HUES6 (cell line): ENCODE results near the gene SNTB2.

Source experiments
- H3K27ac ChIP-seq: 2 replicates; pipeline ENCODE4 v1.7.0; 2013; ENCODE audit warnings: low read depth, mild to moderate bottlenecking, low read length, inconsistent platforms
- H3K27me3 ChIP-seq: 2 replicates; pipeline ENCODE4 v1.6.1; 2013; ENCODE audit warnings: low read length; ENCODE audit not compliant: control insufficient read depth, insufficient read depth
- H3K36me3 ChIP-seq: 2 replicates; pipeline ENCODE4 v1.6.1; 2013; ENCODE audit warnings: low read length; ENCODE audit not compliant: control insufficient read depth, insufficient read depth
- H3K4me1 ChIP-seq: 2 replicates; pipeline ENCODE4 v1.6.1; 2013; ENCODE audit warnings: low read length; ENCODE audit not compliant: control insufficient read depth, insufficient read depth
- H3K4me3 ChIP-seq: 2 replicates; pipeline ENCODE4 v1.5.1; 2013; ENCODE audit warnings: low read depth, low read length
- H3K9ac ChIP-seq: one replicate; pipeline ENCODE4 v1.6.1; 2013; ENCODE audit warnings: mild to moderate bottlenecking, low read length
- H3K9me3 ChIP-seq: 2 replicates; pipeline ENCODE4 v1.6.1; 2013; ENCODE audit warnings: low read depth, low read length; ENCODE audit not compliant: control insufficient read depth, insufficient read depth

Gene SNTB2

DNA sequence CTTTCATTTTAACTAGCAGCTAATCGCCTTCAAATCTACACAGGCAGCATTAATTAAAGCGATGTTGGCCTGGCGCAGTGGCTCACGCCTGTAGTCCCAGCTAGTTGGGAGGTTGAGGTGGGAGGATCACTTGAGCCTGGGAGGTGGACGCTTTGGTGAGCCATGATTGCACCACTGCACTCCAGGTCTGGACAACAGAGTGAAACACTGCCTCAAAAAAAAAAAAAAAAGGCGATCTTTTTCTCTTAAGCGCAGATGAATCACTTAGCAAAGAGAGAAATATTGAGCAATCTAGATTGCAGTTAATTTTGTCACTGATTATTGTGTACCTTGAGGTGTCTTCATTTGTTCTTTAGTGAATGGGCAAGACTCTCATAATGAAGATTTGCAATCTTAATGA is 12.4 kb downstream of the SNTB2 start:
- Histone ChIP-seq H3K4me1 (no peaks in the 10 kb centered on the region), H3K9ac (no peak overlapping the region), H3K36me3 (no peaks in the 10 kb centered on the region), H3K9me3 (no peaks in the 10 kb centered on the region), H3K4me3 (no peak overlapping the region), H3K27ac (no peak overlapping the region), H3K27me3 (no peaks in the 10 kb centered on the region)

DNA sequence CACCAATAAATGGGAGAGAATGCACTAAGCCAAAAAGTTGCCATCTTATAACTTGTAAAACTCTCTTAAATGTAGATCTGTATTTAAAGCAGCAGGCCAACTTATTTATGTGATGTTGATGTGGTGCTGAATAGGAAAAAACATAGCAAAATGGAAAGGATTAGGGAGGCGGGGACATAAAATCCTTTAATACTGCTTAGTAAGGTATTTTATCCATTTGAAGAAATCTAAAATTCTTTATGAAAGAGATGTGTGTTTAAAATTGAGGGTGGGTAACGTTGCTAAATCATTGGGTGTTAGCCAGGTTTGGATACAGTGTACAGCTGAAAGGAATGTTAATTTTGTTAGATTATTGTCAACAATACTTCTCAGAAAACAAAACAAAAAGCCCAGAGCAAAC is 14.3 kb downstream of the SNTB2 start:
- H3K27me3 ChIP-seq, result no peaks in the 10 kb centered on the region
- no peaks in the 10 kb centered on the region for H3K36me3 ChIP-seq
- no peaks in the 10 kb centered on the region for H3K4me1 ChIP-seq
- no peaks in the 10 kb centered on the region for H3K9me3 ChIP-seq
- H3K4me3 ChIP-seq, result no peak overlapping the region
- H3K9ac ChIP-seq, result no peak overlapping the region
- no peak overlapping the region for H3K27ac ChIP-seq

DNA sequence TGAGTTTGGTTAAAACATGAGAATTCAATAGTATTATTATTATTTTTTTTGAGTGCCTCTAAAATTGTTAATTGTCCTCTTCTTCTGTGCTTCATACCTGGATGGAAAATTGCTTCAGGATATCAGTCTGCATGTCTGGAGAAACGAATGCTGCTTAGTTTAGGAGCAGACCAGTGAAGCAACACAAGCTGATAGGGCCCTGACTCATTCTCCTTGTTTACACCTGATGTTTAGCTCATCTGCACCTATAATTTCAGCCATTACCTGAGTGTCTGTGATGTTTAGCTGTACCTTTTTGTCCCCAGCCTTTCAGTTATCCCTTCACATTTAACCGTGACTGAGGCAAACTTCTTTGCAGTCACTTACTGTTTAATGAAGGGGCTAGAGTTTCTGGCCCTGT is 14.8 kb downstream of the SNTB2 start:
- Histone ChIP-seq H3K9ac (no peak overlapping the region), H3K9me3 (no peaks in the 10 kb centered on the region), H3K27ac (no peak overlapping the region), H3K4me1 (no peaks in the 10 kb centered on the region), H3K27me3 (no peaks in the 10 kb centered on the region), H3K4me3 (no peak overlapping the region), H3K36me3 (no peaks in the 10 kb centered on the region)

DNA sequence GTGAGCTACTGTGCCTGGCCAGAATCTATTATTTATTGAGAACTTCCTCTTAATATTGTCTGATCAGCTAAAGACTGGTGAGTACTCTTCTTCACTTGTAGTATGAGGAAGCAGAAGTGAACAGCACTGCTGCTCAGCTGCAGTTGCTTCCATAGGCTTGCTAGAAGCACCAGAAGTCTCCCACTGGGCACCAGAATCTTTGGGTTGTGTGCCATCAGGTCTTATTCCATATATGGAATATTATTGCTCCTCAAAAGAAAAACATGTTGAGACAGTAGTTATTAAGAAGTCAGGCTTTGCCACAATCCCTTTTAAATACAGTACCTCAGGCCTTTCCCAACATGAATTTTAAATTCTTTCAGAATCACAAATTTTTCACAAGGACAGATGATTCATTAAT is 17.2 kb downstream of the SNTB2 start:
- Histone ChIP-seq H3K9ac (no peak overlapping the region), H3K36me3 (no peaks in the 10 kb centered on the region), H3K27me3 (no peaks in the 10 kb centered on the region), H3K9me3 (no peaks in the 10 kb centered on the region), H3K27ac (no peak overlapping the region), H3K4me3 (no peak overlapping the region), H3K4me1 (no peaks in the 10 kb centered on the region)

DNA sequence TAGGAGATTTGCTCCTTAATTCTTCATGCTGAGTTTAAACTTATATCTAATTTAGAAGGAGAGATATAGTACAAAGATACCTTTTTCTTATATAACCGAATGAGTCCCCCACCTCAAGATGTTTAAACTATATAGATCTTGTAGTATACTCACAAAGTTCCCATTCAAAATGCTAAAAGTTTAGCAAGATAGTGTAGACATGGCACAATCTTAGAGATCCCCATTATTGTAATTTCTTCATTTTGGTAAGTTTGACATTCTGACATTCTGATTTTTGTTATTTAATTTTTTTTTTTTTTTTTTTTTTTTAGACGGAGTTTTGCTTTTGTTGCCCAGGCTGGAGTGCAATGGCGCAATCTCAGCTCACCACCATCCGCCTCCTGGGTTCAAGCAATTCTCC is 22.8 kb downstream of the SNTB2 start:
- Histone ChIP-seq H3K36me3 (no peaks in the 10 kb centered on the region), H3K9me3 (no peaks in the 10 kb centered on the region), H3K27me3 (no peaks in the 10 kb centered on the region), H3K9ac (no peak overlapping the region), H3K4me3 (no peak overlapping the region), H3K27ac (no peak overlapping the region), H3K4me1 (no peaks in the 10 kb centered on the region)

DNA sequence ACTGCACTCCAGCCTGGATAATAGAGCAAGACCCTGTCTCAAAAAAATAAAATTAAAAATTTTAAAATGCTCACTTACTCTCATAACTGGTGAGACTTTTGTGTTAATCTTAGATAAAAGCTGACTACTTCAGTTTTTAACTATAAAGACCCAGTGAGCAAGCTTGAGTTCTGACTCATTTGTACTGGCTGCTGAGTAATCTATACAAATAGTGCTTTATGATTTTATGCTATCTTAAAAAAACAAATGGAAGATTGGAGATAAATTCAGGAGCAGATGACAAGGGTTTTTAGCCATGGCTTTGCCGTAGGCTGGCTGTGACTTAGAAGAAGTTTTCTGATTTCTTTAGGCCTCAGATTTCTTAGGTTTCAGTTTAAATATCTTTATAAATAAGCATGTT is 30.5 kb downstream of the SNTB2 start:
- no peak overlapping the region for H3K9ac ChIP-seq
- H3K4me3 ChIP-seq, result no peak overlapping the region
- H3K27ac ChIP-seq, result no peak overlapping the region
- H3K9me3 ChIP-seq, result no peaks in the 10 kb centered on the region
- no peaks in the 10 kb centered on the region for H3K27me3 ChIP-seq
- no peaks in the 10 kb centered on the region for H3K4me1 ChIP-seq
- no peaks in the 10 kb centered on the region for H3K36me3 ChIP-seq

DNA sequence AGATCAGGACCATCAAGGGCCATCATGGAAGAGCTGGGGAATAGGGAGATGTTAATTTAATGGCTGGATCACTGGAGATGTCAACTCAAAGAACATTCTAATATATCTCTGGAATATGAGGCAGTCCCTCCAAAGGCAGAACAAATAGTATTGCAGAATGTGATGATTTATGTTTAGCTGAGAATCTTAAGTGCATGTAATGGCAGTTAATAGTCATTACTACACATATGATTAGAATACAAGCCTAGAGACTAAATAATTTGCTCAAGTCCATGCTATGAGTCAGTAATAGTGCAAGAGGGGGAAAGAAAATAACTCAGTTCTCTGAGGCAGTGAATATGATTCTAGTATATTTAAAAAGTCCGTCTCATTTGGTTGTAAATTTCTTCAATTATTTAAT is 32.3 kb downstream of the SNTB2 start:
- no peaks in the 10 kb centered on the region for H3K36me3 ChIP-seq
- no peak overlapping the region for H3K9ac ChIP-seq
- no peak overlapping the region for H3K4me3 ChIP-seq
- H3K4me1 ChIP-seq, result no peaks in the 10 kb centered on the region
- H3K27ac ChIP-seq, result no peak overlapping the region
- H3K9me3 ChIP-seq, result no peaks in the 10 kb centered on the region
- no peaks in the 10 kb centered on the region for H3K27me3 ChIP-seq

DNA sequence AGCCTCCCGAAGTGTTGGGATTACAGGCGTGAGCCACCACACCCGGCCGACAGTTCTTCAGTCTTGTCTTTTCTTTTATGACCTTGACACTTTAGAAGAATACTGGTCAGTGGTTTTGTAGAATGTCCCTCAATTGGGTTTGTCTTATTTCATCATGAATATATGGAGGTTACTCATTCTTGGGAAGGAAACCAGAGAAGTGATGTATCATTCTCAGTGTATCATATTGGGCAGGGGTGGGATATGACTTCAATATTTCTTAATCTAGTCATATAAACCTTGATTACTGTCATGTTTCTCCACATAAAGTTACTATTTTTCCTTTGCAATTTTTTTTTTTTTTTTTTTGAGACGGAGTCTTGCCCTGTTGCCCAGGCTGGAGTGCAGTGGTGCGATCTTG is 36.9 kb downstream of the SNTB2 start:
- H3K4me1 ChIP-seq, result no peaks in the 10 kb centered on the region
- H3K9me3 ChIP-seq, result no peaks in the 10 kb centered on the region
- no peaks in the 10 kb centered on the region for H3K27me3 ChIP-seq
- no peak overlapping the region for H3K4me3 ChIP-seq
- H3K9ac ChIP-seq, result no peak overlapping the region
- H3K27ac ChIP-seq, result no peak overlapping the region
- H3K36me3 ChIP-seq, result no peaks in the 10 kb centered on the region

DNA sequence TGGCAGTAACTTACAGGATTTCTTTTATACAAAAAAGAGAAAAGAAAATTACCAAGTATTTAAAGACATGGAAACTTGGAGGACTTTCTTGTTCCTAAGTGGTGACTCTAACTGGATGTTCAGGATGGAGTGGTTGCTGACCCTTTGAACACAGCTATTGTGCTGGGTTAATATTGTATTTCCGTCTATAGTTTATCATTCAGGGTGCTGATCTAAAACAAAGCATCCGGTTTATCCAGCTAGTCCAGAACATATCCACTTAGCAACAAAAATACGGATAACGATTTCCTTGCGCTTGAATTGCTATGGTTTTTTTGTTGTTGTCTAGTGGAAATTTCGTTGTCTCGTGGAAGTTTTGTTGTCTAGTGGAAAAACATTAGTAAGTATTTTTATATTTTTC is 38.2 kb downstream of the SNTB2 start:
- Histone ChIP-seq H3K4me3 (no peak overlapping the region), H3K36me3 (no peaks in the 10 kb centered on the region), H3K9ac (no peak overlapping the region), H3K4me1 (no peaks in the 10 kb centered on the region), H3K9me3 (no peaks in the 10 kb centered on the region), H3K27ac (no peak overlapping the region), H3K27me3 (no peaks in the 10 kb centered on the region)

DNA sequence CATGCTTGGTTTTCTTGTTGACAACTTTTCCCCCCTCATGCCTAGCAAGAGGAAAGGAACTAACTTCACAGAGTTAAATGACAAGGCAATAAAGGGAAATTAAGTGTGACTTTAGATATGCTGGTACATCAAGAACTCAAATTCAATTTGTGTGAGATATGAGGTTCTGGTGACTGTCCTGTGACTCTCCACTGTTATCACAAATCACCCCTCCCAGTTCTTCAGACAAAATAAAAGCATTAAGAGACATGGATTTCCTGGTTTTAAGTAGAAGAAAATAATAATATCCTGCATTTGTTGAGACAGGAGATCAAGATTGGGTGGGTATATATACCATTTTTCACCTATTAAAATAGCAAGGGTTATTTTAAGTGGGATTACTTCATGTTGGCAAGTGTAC is 46.2 kb downstream of the SNTB2 start:
- Histone ChIP-seq H3K4me3 (no peak overlapping the region), H3K27me3 (no peaks in the 10 kb centered on the region), H3K27ac (no peak overlapping the region), H3K9me3 (no peaks in the 10 kb centered on the region), H3K36me3 (no peaks in the 10 kb centered on the region), H3K4me1 (no peaks in the 10 kb centered on the region), H3K9ac (no peak overlapping the region)

DNA sequence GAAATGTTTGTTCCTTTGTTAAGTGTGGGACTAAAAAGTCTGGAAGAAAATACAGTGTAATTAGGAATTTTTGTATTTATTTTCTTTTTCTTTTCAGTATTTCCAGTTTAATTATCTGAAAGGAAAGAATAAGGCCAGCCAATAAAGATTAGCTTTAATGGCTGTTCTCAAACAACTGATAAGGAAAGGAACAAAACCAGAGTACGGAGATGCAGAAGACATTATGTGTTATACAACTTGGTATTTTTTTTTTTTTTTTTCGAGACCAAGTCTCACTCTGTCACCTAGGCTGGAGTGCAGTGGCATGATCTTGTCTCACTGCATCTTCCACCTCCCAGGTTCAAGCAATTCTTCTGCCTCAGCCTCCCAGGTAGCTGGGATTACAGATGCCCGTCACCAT is 47.5 kb downstream of the SNTB2 start:
- Histone ChIP-seq H3K36me3 (no peaks in the 10 kb centered on the region), H3K9me3 (no peaks in the 10 kb centered on the region), H3K4me1 (no peaks in the 10 kb centered on the region), H3K4me3 (no peak overlapping the region), H3K27me3 (no peaks in the 10 kb centered on the region), H3K27ac (no peak overlapping the region), H3K9ac (no peak overlapping the region)

DNA sequence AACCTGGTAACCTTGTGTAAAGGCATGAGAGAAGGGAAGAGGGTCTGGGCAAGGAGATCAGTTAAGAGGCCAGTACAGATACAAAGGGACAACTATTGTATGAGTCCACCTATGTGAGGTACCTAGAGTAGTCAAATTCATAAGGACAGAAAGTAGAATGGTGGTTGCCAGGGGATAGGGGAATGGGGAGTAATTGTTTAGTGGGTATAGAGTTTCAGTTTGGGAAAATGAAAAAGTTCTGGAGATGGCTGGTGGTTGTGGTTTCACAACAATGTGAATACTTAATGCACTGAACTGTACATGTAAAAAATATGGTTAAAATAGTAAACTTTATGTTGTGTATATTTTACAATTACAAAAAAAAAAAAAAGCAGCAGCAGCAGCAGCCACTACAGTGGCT is 49.4 kb downstream of the SNTB2 start:
- H3K9me3 ChIP-seq, result no peaks in the 10 kb centered on the region
- H3K9ac ChIP-seq, result no peak overlapping the region
- H3K4me1 ChIP-seq, result no peaks in the 10 kb centered on the region
- H3K27me3 ChIP-seq, result no peaks in the 10 kb centered on the region
- H3K27ac ChIP-seq, result no peak overlapping the region
- H3K4me3 ChIP-seq, result no peak overlapping the region
- H3K36me3 ChIP-seq, result no peaks in the 10 kb centered on the region
